Neural progenitor cell (in vitro differentiated cells): ENCODE measurements around the gene GLIS1.

Experiments used
- CTCF ChIP-seq: fragments of 200-600 bp; sonication (generic); IDR thresholded peaks from 2 replicates; pipeline ENCODE4 v1.5.1; 2017; ENCODE audit warnings: antibody characterized with exemption, mild to moderate bottlenecking
- EZH2 ChIP-seq: fragments of 200-600 bp; sonication (generic); IDR thresholded peaks from 2 replicates; pipeline ENCODE4 v1.6.1; 2017; ENCODE audit warnings: antibody characterized with exemption, mild to moderate bottlenecking, moderate library complexity
- EZH2phosphoT487 ChIP-seq: fragments of 200-600 bp; sonication (generic); IDR thresholded peaks from 2 replicates; pipeline ENCODE4 v1.6.1; 2017; ENCODE audit warnings: antibody characterized with exemption

- TF ChIP-seq CTCF (no peak), EZH2 (no peak), EZH2phosphoT487 (no peak)
Observed at GRCh38 chr1:53587252-53587988, 151.5 kb downstream of the GLIS1 start.
